HepG2 (cell line): ENCODE results near the gene RNLS.

Experiments
- DNMT1 ChIP-seq: sonication (generic); formaldehyde crosslinking; IDR thresholded peaks from 2 replicates; pipeline ENCODE4 v1.5.1; 2020; ENCODE audit warnings: mild to moderate bottlenecking, missing genetic modification reagents
- PHF8 ChIP-seq: sonication (generic); formaldehyde crosslinking; IDR thresholded peaks from 2 replicates; pipeline ENCODE4 v1.5.0; 2020; ENCODE audit warnings: missing genetic modification reagents
- PLRG1 ChIP-seq: fragments of 450-650 bp; conservative IDR thresholded peaks from 2 replicates; pipeline ENCODE4 v1.6.1; 2016
- POLR2A ChIP-seq, 2 experiments: IDR thresholded peaks; 2 replicates each; pipeline ENCODE4 v1.6.1; 2011; ENCODE audit warnings: low read depth in 2 of 2, low read length in 2 of 2, mild to moderate bottlenecking in 1 of 2, moderate library complexity in 1 of 2; ENCODE audit not compliant: insufficient read depth in 1 of 2
- SIN3A ChIP-seq: IDR thresholded peaks from 2 replicates; pipeline ENCODE4 v1.6.1; 2011; ENCODE audit warnings: low read depth, mild to moderate bottlenecking, control low read depth, low read length, borderline replicate concordance
- SIN3B ChIP-seq: fragments of 150-350 bp; IDR thresholded peaks from 2 replicates; pipeline ENCODE4 v1.6.1; 2014; ENCODE audit warnings: low read length
- ZNF550 ChIP-seq: sonication (generic); formaldehyde crosslinking; IDR thresholded peaks from 2 replicates; pipeline ENCODE4 v1.4.0; 2020; ENCODE audit warnings: mild to moderate bottlenecking, missing genetic modification reagents, borderline replicate concordance
- ZNF678 ChIP-seq: sonication (generic); formaldehyde crosslinking; IDR thresholded peaks from 2 replicates; pipeline ENCODE4 v1.4.0; 2020; ENCODE audit warnings: mild to moderate bottlenecking, missing genetic modification reagents
- TF ChIP-seq, protein P1 (sequence below), 2 experiments: sonication (generic) in 1 of 2; formaldehyde crosslinking in 1 of 2; IDR thresholded peaks; 2 replicates each; pipeline versions ENCODE4 v1.5.1 to v1.6.1; 2011 to 2020; ENCODE audit warnings: borderline replicate concordance in 1 of 2, low read depth in 1 of 2, low read length in 1 of 2, mild to moderate bottlenecking in 1 of 2, missing genetic modification reagents in 1 of 2, moderate library complexity in 1 of 2
- TF ChIP-seq, protein P2 (sequence below): sonication (generic); formaldehyde crosslinking; IDR thresholded peaks from 2 replicates; pipeline ENCODE4 v1.4.0; 2020; ENCODE audit warnings: missing genetic modification reagents, mild to moderate bottlenecking, borderline replicate concordance

DNA sequence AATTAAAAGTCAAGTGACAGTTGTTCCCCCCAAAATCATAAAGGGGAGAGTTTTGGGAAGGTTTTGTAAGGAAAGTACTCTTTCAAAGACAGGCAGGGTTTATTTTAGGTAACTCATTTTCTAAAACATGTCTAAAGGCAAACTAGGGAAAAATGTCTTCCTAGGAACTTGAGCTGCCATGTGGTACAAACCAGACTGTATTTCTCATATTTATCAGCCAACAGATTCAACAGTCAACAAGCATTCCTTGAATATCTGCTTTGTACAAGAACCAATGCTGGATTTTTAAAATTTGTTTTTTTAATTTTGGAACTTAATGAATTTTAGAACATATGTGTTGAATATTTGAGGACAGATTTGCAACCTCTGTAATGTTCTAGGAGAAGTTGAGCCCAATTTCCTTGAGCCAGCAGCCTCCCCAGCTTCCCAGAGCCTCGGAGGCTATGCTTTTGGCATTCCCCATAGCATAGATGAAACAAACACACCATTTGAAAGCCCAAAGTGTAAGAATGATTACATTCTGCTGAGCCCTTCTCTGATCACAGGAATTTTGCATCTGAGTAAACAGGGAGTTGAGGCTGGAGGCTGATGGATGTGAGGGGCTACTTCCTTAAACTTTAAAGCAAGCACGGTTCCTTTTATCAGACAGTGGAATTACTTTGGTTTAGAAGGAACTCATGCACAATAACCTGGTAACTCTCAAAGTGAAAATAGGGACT is 345.1 kb downstream of the RNLS start:
- TF ChIP-seq POLR2A (IDR thresholded peaks at IDR 0.05; ENCODE audit: insufficient read depth in 1 of 2, low read depth in 2 of 2, low read length in 2 of 2) (no peak), PLRG1 (no peak), ZNF550 (CRISPR knock-in tag) (no peak), SIN3A (no peak), DNMT1 (CRISPR knock-in tag) (no peak), PHF8 (no peak), ZNF678 (CRISPR knock-in tag) (no peak), SIN3B (no peak)
- TF ChIP-seq, protein P1, sequence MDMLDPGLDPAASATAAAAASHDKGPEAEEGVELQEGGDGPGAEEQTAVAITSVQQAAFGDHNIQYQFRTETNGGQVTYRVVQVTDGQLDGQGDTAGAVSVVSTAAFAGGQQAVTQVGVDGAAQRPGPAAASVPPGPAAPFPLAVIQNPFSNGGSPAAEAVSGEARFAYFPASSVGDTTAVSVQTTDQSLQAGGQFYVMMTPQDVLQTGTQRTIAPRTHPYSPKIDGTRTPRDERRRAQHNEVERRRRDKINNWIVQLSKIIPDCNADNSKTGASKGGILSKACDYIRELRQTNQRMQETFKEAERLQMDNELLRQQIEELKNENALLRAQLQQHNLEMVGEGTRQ (IDR thresholded peaks at IDR 0.05; ENCODE audit: low read depth, low read length) = no peak
- TF ChIP-seq, protein P1 (CRISPR knock-in tag; IDR thresholded peaks at IDR 0.05; ENCODE audit: borderline replicate concordance) = no peak
- TF ChIP-seq, protein P2, sequence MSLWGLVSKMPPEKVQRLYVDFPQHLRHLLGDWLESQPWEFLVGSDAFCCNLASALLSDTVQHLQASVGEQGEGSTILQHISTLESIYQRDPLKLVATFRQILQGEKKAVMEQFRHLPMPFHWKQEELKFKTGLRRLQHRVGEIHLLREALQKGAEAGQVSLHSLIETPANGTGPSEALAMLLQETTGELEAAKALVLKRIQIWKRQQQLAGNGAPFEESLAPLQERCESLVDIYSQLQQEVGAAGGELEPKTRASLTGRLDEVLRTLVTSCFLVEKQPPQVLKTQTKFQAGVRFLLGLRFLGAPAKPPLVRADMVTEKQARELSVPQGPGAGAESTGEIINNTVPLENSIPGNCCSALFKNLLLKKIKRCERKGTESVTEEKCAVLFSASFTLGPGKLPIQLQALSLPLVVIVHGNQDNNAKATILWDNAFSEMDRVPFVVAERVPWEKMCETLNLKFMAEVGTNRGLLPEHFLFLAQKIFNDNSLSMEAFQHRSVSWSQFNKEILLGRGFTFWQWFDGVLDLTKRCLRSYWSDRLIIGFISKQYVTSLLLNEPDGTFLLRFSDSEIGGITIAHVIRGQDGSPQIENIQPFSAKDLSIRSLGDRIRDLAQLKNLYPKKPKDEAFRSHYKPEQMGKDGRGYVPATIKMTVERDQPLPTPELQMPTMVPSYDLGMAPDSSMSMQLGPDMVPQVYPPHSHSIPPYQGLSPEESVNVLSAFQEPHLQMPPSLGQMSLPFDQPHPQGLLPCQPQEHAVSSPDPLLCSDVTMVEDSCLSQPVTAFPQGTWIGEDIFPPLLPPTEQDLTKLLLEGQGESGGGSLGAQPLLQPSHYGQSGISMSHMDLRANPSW (CRISPR knock-in tag) = no peak
